Lung (tissue), 16 donors: Measurements from ENCODE around the gene MRPL51. TPM values are rescaled to one million over a fixed set of nuclear protein-coding genes. Genes with fewer than 3 reads are reported as not detected.

Source experiments
- ATAC-seq: fragments of 200-7000 bp; cut with Tn5 transposase; one replicate; pipeline ENCODE4 v1.9.1; 2020; ENCODE audit warnings: moderate number of reproducible peaks; ENCODE audit not compliant: insufficient read depth, low FRiP score
- DNase-seq, 3 donors: peaks; one replicate each; pipeline ENCODE4 v3.0.0-alpha.2; 2013 to 2017
- H3K27ac ChIP-seq, 2 donors: one replicate each; pipeline ENCODE4 v1.5.1; 2013; ENCODE audit warnings: mild to moderate bottlenecking in 2 of 2, moderate library complexity in 2 of 2, control low read depth in 1 of 2, inconsistent platforms in 1 of 2, low read depth in 1 of 2, low read length in 1 of 2
- H3K27me3 ChIP-seq, 3 donors: one replicate each; pipeline ENCODE4 v1.5.1; 2013; ENCODE audit warnings: low read length in 2 of 3; ENCODE audit not compliant: control insufficient read depth in 3 of 3, insufficient read depth in 3 of 3
- H3K36me3 ChIP-seq, 4 donors: one replicate each; pipeline ENCODE4 v1.5.1; 2013; ENCODE audit warnings: low read length in 4 of 4, mild to moderate bottlenecking in 1 of 4, moderate library complexity in 1 of 4; ENCODE audit not compliant: control insufficient read depth in 4 of 4, insufficient read depth in 4 of 4
- H3K4me1 ChIP-seq, 5 donors: one replicate each; pipeline ENCODE4 v1.5.1; 2013; ENCODE audit warnings: low read length in 5 of 5, mild to moderate bottlenecking in 2 of 5, moderate library complexity in 1 of 5; ENCODE audit not compliant: control insufficient read depth in 5 of 5, insufficient read depth in 5 of 5
- H3K4me3 ChIP-seq: one replicate; pipeline ENCODE4 v1.5.1; 2013; ENCODE audit warnings: mild to moderate bottlenecking, control low read depth, moderate library complexity
- H3K9ac ChIP-seq, 2 donors: one replicate each; pipeline ENCODE4 v1.5.1; 2013; ENCODE audit warnings: low read length in 2 of 2, control low read depth in 1 of 2; ENCODE audit not compliant: insufficient read depth in 1 of 2
- H3K9me3 ChIP-seq, 4 donors: one replicate each; pipeline ENCODE4 v1.5.1; 2013; ENCODE audit warnings: low read length in 3 of 4, mild to moderate bottlenecking in 1 of 4, moderate library complexity in 1 of 4; ENCODE audit not compliant: control insufficient read depth in 4 of 4, insufficient read depth in 3 of 4
- CTCF ChIP-seq: IDR thresholded peaks from 2 replicates; pipeline ENCODE4 v1.5.1; 2012; ENCODE audit warnings: mild to moderate bottlenecking; ENCODE audit errors: control extremely low read depth, extremely low read depth
- WGBS, 2 donors: extraction: QIAGEN DNeasy Blood & Tissue Kit; methylation state at CpG; one replicate each; pipeline ENCODE4 v1.1.7; 2013; 5-methylcytosine and 5-hydroxymethylcytosine counted together
- long read RNA-seq, 5 donors: transcript quantifications; one replicate each; lab custom pipeline, GENCODE V29; 2026
- polyA plus RNA-seq, 2 donors: library from polyadenylated mRNA; stranded (reverse); fragments of 200-250 nt; gene quantifications; one replicate each; pipeline ENCODE4 v1.2.1, GENCODE V29; 2013
- total RNA-seq, 2 donors: library from RNA; depleted of rRNA in 1 of 2; stranded (reverse); fragments of >200 nt in 1 of 2; gene quantifications; one replicate each; pipeline ENCODE4 v1.2.1, GENCODE V29; 2014 to 2021
- donor health status: control.
- donor health status: control.
- donor health status: Bipolar disorder and iron deficiency.
- donor health status: healthy.
- donor health status: DM: yes; HTN: yes; CAD: no.

The MRPL51 gene
- total RNA-seq (100 to 1,000 TPM in 1 of 2 donors, 10 to 100 TPM in 1; 34.5 to 123 TPM), polyA plus RNA-seq (100 to 1,000 TPM in 1 of 2 donors, 10 to 100 TPM in 1; 80.4 to 103 TPM)
- long read RNA-seq, donor 1, transcript MRPL51-201 (3 exons, 1,234 nt): major isoform, 98 of 139 reads
- long read RNA-seq, donor 1, transcript MRPL51-203 (2 exons, 501 nt): minor isoform, 5 of 139 reads
- long read RNA-seq, donor 1, transcript MRPL51-205 (3 exons, 814 nt): minor isoform, 7 of 139 reads
- long read RNA-seq, donor 1, partial matches to known transcripts: 23 of 139 reads
- long read RNA-seq, donor 1, other reads (novel, unspliced or antisense): 0 of 139 reads
- long read RNA-seq, donor 2, transcript MRPL51-201 (3 exons, 1,234 nt): major isoform, 58 of 64 reads
- long read RNA-seq, donor 2, partial matches to known transcripts: 0 of 64 reads
- long read RNA-seq, donor 2, other reads (novel, unspliced or antisense): 0 of 64 reads
- long read RNA-seq, donor 3, transcript MRPL51-201 (3 exons, 1,234 nt): major isoform, 63 of 65 reads
- long read RNA-seq, donor 3, partial matches to known transcripts: 0 of 65 reads
- long read RNA-seq, donor 3, other reads (novel, unspliced or antisense): 0 of 65 reads
- long read RNA-seq, donor 4, transcript MRPL51-205 (3 exons, 814 nt): minor isoform, 7 of 91 reads
- long read RNA-seq, donor 4, transcript MRPL51-201 (3 exons, 1,234 nt): major isoform, 79 of 91 reads
- long read RNA-seq, donor 4, partial matches to known transcripts: 0 of 91 reads
- long read RNA-seq, donor 4, other reads (novel, unspliced or antisense): 0 of 91 reads
- long read RNA-seq, donor 5, transcript MRPL51-201 (3 exons, 1,234 nt): major isoform, 123 of 175 reads
- long read RNA-seq, donor 5, partial matches to known transcripts: 42 of 175 reads
- long read RNA-seq, donor 5, other reads (novel, unspliced or antisense): 0 of 175 reads

- peak within 1 kb of the TSS; percentile 90 to 93 for H3K27ac ChIP-seq
- ATAC-seq (peak; percentile 96), DNase-seq (peak; percentile 96 to 99 (median 97))
- peaks cover 0 to 24% (median 6%) of the 10 kb centered on the region in 4 donors for H3K36me3 ChIP-seq
- no peaks in the 10 kb centered on the region for H3K27me3 ChIP-seq
- WGBS, 2 donors: 0 to 1% methylated on average over 39 of the region's 39 CpGs
- H3K4me1 ChIP-seq: peaks cover 0 to 22% (median 8%) of the 10 kb centered on the region in 5 donors
- H3K9ac ChIP-seq: peak within 1 kb of the TSS; percentile 87 to 96
- no peak for TF ChIP-seq CTCF
- no peaks in the 10 kb centered on the region for H3K9me3 ChIP-seq
- peak within 1 kb of the TSS; percentile 85 for H3K4me3 ChIP-seq
Measured at GRCh38 chr12:6492838-6493496, at the start of gene MRPL51. Gene MRPL51, minus strand, starts transcription at chr12:6493262. Its CDS starts 126 bp downstream, at chr12:6493136.

GRCh38 chr12:6542209-6543009, 49.3 kb upstream of the MRPL51 start:
- Histone ChIP-seq H3K27ac (peak overlapping the region in 1 of 2 donors; percentile 8), H3K4me3 (no peak overlapping the region), H3K9me3 (no peaks in the 10 kb centered on the region), H3K4me1 (peaks cover 0 to 24% (median 6%) of the 10 kb centered on the region in 5 donors), H3K27me3 (no peaks in the 10 kb centered on the region), H3K9ac (no peak overlapping the region), H3K36me3 (peaks cover 4 to 23% (median 18%) of the 10 kb centered on the region in 4 donors)
- TF ChIP-seq CTCF: no peak
- DNase-seq: peak in 2 of 3 donors; percentile 35 to 40
- ATAC-seq: no peak
- 65 to 75% methylated on average over 13 of the region's 13 CpGs for WGBS, 2 donors

- H3K9me3 ChIP-seq: no peaks in the 10 kb centered on the region
- no peak overlapping the region for H3K9ac ChIP-seq
- no peak overlapping the region for H3K4me3 ChIP-seq
- no peaks in the 10 kb centered on the region for H3K27me3 ChIP-seq
- peaks cover 0 to 25% (median 7%) of the 10 kb centered on the region in 5 donors for H3K4me1 ChIP-seq
- 93 to 95% methylated on average over 26 of the region's 26 CpGs for WGBS, 2 donors
- peak overlapping the region in 1 of 2 donors; percentile 14 for H3K27ac ChIP-seq
- DNase-seq (no peak), ATAC-seq (no peak)
- no peak for TF ChIP-seq CTCF
- peaks cover 0 to 31% (median 19%) of the 10 kb centered on the region in 4 donors for H3K36me3 ChIP-seq
Measured at GRCh38 chr12:6541371-6542165, 48.5 kb upstream of the MRPL51 start.
